H9 (cell line): ENCODE measurements around the gene TRNT1. TPM values are rescaled to one million over a fixed set of nuclear protein-coding genes. Genes with fewer than 3 reads are reported as not detected.

Experiments
- DNase-seq: peaks from one replicate; pipeline ENCODE4 v3.0.0-alpha.2; 2017
- H2AFZ ChIP-seq: one replicate; pipeline ENCODE4 v1.6.1; 2013; ENCODE audit warnings: mild to moderate bottlenecking, low read length, control low read depth, moderate library complexity
- H2AK5ac ChIP-seq: 2 replicates; pipeline ENCODE4 v1.6.1; 2013; ENCODE audit warnings: low read length, control low read depth, mixed read lengths; ENCODE audit not compliant: insufficient read length
- H2BK120ac ChIP-seq: one replicate; pipeline ENCODE4 v1.6.1; 2013; ENCODE audit warnings: low read depth, mild to moderate bottlenecking, low read length, control low read depth, inconsistent platforms; ENCODE audit not compliant: poor library complexity, severe bottlenecking
- H2BK12ac ChIP-seq: 2 replicates; pipeline ENCODE4 v1.6.1; 2013; ENCODE audit warnings: low read length, control low read depth, mixed read lengths, low read depth; ENCODE audit not compliant: insufficient read length
- H2BK15ac ChIP-seq: 2 replicates; pipeline ENCODE4 v1.6.1; 2013; ENCODE audit warnings: low read depth, low read length, control low read depth
- H2BK20ac ChIP-seq: one replicate; pipeline ENCODE4 v1.6.1; 2013; ENCODE audit warnings: low read depth, mild to moderate bottlenecking, low read length, control low read depth, inconsistent platforms; ENCODE audit not compliant: poor library complexity, severe bottlenecking
- H2BK5ac ChIP-seq: 2 replicates; pipeline ENCODE4 v1.6.1; 2013; ENCODE audit warnings: low read length, control low read depth, mixed read lengths; ENCODE audit not compliant: insufficient read length
- H3K14ac ChIP-seq: 2 replicates; pipeline ENCODE4 v1.6.1; 2013; ENCODE audit warnings: low read length, control low read depth; ENCODE audit not compliant: insufficient read depth
- H3K18ac ChIP-seq: 2 replicates; pipeline ENCODE4 v1.6.1; 2013; ENCODE audit warnings: low read depth, mild to moderate bottlenecking, mixed read lengths, low read length, control low read depth; ENCODE audit not compliant: insufficient read length
- H3K23ac ChIP-seq: 2 replicates; pipeline ENCODE4 v1.6.1; 2013; ENCODE audit warnings: low read length, control low read depth, mixed read lengths, low read depth; ENCODE audit not compliant: insufficient read length
- H3K23me2 ChIP-seq: 2 replicates; pipeline ENCODE4 v1.6.1; 2013; ENCODE audit warnings: low read depth, mild to moderate bottlenecking, mixed read lengths, low read length, control low read depth; ENCODE audit not compliant: insufficient read length, poor library complexity, severe bottlenecking
- H3K27ac ChIP-seq: 2 replicates; pipeline ENCODE4 v1.5.1; 2013; ENCODE audit warnings: low read length, control low read depth, mixed read lengths, low read depth; ENCODE audit not compliant: insufficient read length
- H3K27me3 ChIP-seq: 2 replicates; pipeline ENCODE4 v1.6.1; 2013; ENCODE audit warnings: low read length, control low read depth, inconsistent platforms; ENCODE audit not compliant: insufficient read depth
- H3K4ac ChIP-seq: 2 replicates; pipeline ENCODE4 v1.6.1; 2013; ENCODE audit warnings: low read depth, mild to moderate bottlenecking, control low read depth, inconsistent platforms, low read length, moderate library complexity
- H3K4me1 ChIP-seq: 2 replicates; pipeline ENCODE4 v1.6.1; 2013; ENCODE audit warnings: low read length, control low read depth, inconsistent platforms; ENCODE audit not compliant: insufficient read depth
- H3K4me2 ChIP-seq: 2 replicates; pipeline ENCODE4 v1.6.1; 2013; ENCODE audit warnings: low read length, control low read depth, mixed read lengths; ENCODE audit not compliant: insufficient read length, insufficient read depth
- H3K56ac ChIP-seq: 2 replicates; pipeline ENCODE4 v1.6.1; 2013; ENCODE audit warnings: low read depth, mild to moderate bottlenecking, mixed read lengths, low read length, control low read depth; ENCODE audit not compliant: insufficient read length
- H3K79me1 ChIP-seq: 2 replicates; pipeline ENCODE4 v1.6.1; 2013; ENCODE audit warnings: low read depth, mild to moderate bottlenecking, moderate library complexity, low read length, control low read depth, inconsistent platforms; ENCODE audit not compliant: insufficient read depth, poor library complexity, severe bottlenecking
- H3K79me2 ChIP-seq: 2 replicates; pipeline ENCODE4 v1.6.1; 2013; ENCODE audit warnings: low read length, control low read depth, inconsistent platforms; ENCODE audit not compliant: insufficient read depth
- H3K9ac ChIP-seq: 2 replicates; pipeline ENCODE4 v1.6.1; 2013; ENCODE audit warnings: low read length, control low read depth, mixed read lengths; ENCODE audit not compliant: insufficient read length; ENCODE audit errors: extremely low read depth
- H3K9me3 ChIP-seq: one replicate; pipeline ENCODE4 v1.6.1; 2013; ENCODE audit warnings: low read depth, low read length, inconsistent platforms; ENCODE audit not compliant: control insufficient read depth
- H3T11ph ChIP-seq: one replicate; pipeline ENCODE4 v1.6.1; 2013; ENCODE audit warnings: mild to moderate bottlenecking, low read length, control low read depth, inconsistent platforms
- H4K20me1 ChIP-seq: one replicate; pipeline ENCODE4 v1.6.1; 2013; ENCODE audit not compliant: control insufficient read depth, insufficient read length, insufficient read depth
- H4K5ac ChIP-seq: 2 replicates; pipeline ENCODE4 v1.6.1; 2013; ENCODE audit warnings: low read depth, mild to moderate bottlenecking, mixed read lengths, low read length, control low read depth; ENCODE audit not compliant: insufficient read length
- H4K8ac ChIP-seq: replicated peaks from 2 replicates; pipeline ENCODE4 v1.6.1; 2013; ENCODE audit warnings: low read length, control low read depth, mixed read lengths, low read depth; ENCODE audit not compliant: insufficient read length
- H4K91ac ChIP-seq: 2 replicates; pipeline ENCODE4 v1.6.1; 2013; ENCODE audit warnings: low read depth, mild to moderate bottlenecking, moderate library complexity, mixed read lengths, low read length, control low read depth; ENCODE audit not compliant: insufficient read length
- H3K27ac Mint-ChIP-seq, 3 experiments: 2 replicates in 2 of 3; 3 replicates in 1 of 3; pipeline ENCODE4 v1.8.0; 2020 to 2021; ENCODE audit warnings: mixed read lengths in 3 of 3, mild to moderate bottlenecking in 1 of 3, moderate library complexity in 1 of 3
- H3K27me3 Mint-ChIP-seq: 2 replicates; pipeline ENCODE4 v1.8.0; 2021; ENCODE audit warnings: low read depth, mild to moderate bottlenecking, moderate library complexity, mixed read lengths
- H3K36me3 Mint-ChIP-seq, 3 experiments: 2 replicates in 2 of 3; 3 replicates in 1 of 3; pipeline ENCODE4 v1.8.0; 2020 to 2021; ENCODE audit warnings: low read depth in 3 of 3, mixed read lengths in 3 of 3; ENCODE audit not compliant: insufficient read depth in 1 of 3
- H3K4me1 Mint-ChIP-seq, 2 experiments: 2 replicates each; pipeline ENCODE4 v1.8.0; 2020; ENCODE audit warnings: mixed read lengths in 2 of 2
- H3K4me3 Mint-ChIP-seq, 2 experiments: 2 replicates in 1 of 2; 3 replicates in 1 of 2; pipeline ENCODE4 v1.8.0; 2020 to 2021; ENCODE audit warnings: mild to moderate bottlenecking in 2 of 2, mixed read lengths in 2 of 2, moderate library complexity in 1 of 2
- H3K9me3 Mint-ChIP-seq, 2 experiments: 2 replicates in 1 of 2; 3 replicates in 1 of 2; pipeline ENCODE4 v1.8.0; 2020; ENCODE audit warnings: mild to moderate bottlenecking in 2 of 2, mixed read lengths in 2 of 2, moderate library complexity in 1 of 2
- total RNA-seq: library from RNA; stranded (reverse); gene quantifications from 2 replicates; pipeline ENCODE4 v1.2.1, GENCODE V29; 2021
- TF ChIP-seq, protein P1 (sequence below): fragments of 200-600 bp; sonication (generic); conservative IDR thresholded peaks from 3 replicates; pipeline ENCODE4 v1.8.0; 2021; ENCODE audit warnings: antibody characterized with exemption, mild to moderate bottlenecking

TRNT1 gene
- total RNA-seq, 1 experiment from 2014 or later: 49.2 TPM

DNA sequence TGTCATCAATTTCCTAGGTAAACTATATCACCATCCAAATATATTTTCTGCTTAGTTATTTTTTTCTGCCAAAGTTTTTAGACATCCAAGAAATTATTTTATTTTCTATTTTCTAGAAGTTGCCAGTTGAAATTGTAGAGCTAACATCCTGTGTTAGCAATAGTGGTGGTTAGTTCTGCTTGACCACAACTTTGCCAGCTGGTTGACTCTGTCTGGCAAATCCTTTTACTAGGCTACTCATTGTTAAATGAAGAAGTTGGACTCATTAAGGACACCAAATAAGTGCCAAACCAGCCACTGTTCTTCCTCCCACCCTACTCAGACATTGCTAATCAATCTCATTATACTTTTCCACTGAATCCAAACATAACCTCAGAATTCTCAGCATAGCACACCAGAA lies 68.1 kb downstream of the TRNT1 start:
- Mint-ChIP-seq H3K4me1 (peaks cover 5% of the 10 kb centered on the region in 2 experiments; a peak in 3 of 4 replicates), H3K36me3 (no peaks in the 10 kb centered on the region), H3K4me3 (no peak overlapping the region), H3K27me3 (peaks cover 23% of the 10 kb centered on the region), H3K9me3 (no peaks in the 10 kb centered on the region), H3K27ac (no peak overlapping the region)
- H2BK120ac ChIP-seq: no peak overlapping the region
- no peak overlapping the region for H3K23ac ChIP-seq
- H3K79me2 ChIP-seq: no peaks in the 10 kb centered on the region
- no peaks in the 10 kb centered on the region for H3K4me1 ChIP-seq
- H3K4ac ChIP-seq: no peak overlapping the region
- H3K79me1 ChIP-seq: no peaks in the 10 kb centered on the region
- H4K20me1 ChIP-seq: no peaks in the 10 kb centered on the region
- H2AK5ac ChIP-seq: no peak overlapping the region
- H3K4me2 ChIP-seq: no peak overlapping the region
- no peak overlapping the region for H3K9ac ChIP-seq
- H3K56ac ChIP-seq: no peak overlapping the region
- DNase-seq: no peak
- H2BK12ac ChIP-seq: no peak overlapping the region
- no peak overlapping the region for H2AFZ ChIP-seq
- no peak overlapping the region for H3K18ac ChIP-seq
- no peak overlapping the region for H2BK20ac ChIP-seq
- H3K27ac ChIP-seq: no peak overlapping the region
- TF ChIP-seq, protein P1, sequence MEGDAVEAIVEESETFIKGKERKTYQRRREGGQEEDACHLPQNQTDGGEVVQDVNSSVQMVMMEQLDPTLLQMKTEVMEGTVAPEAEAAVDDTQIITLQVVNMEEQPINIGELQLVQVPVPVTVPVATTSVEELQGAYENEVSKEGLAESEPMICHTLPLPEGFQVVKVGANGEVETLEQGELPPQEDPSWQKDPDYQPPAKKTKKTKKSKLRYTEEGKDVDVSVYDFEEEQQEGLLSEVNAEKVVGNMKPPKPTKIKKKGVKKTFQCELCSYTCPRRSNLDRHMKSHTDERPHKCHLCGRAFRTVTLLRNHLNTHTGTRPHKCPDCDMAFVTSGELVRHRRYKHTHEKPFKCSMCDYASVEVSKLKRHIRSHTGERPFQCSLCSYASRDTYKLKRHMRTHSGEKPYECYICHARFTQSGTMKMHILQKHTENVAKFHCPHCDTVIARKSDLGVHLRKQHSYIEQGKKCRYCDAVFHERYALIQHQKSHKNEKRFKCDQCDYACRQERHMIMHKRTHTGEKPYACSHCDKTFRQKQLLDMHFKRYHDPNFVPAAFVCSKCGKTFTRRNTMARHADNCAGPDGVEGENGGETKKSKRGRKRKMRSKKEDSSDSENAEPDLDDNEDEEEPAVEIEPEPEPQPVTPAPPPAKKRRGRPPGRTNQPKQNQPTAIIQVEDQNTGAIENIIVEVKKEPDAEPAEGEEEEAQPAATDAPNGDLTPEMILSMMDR: no peak
- no peaks in the 10 kb centered on the region for H3K9me3 ChIP-seq
- no peaks in the 10 kb centered on the region for H3K27me3 ChIP-seq
- no peak overlapping the region for H4K8ac ChIP-seq
- no peak overlapping the region for H2BK5ac ChIP-seq
- H3K23me2 ChIP-seq: no peaks in the 10 kb centered on the region
- no peak overlapping the region for H2BK15ac ChIP-seq
- no peak overlapping the region for H3T11ph ChIP-seq
- no peak overlapping the region for H4K5ac ChIP-seq
- no peak overlapping the region for H3K14ac ChIP-seq
- no peak overlapping the region for H4K91ac ChIP-seq
